H9 (cell line): ENCODE results near the gene OGA. TPM values are rescaled to one million over a fixed set of nuclear protein-coding genes. Genes with fewer than 3 reads are reported as not detected.

Experiments used
- DNase-seq: peaks from one replicate; pipeline ENCODE4 v3.0.0-alpha.2; 2017
- H2AFZ ChIP-seq: one replicate; pipeline ENCODE4 v1.6.1; 2013; ENCODE audit warnings: mild to moderate bottlenecking, low read length, control low read depth, moderate library complexity
- H2AK5ac ChIP-seq: 2 replicates; pipeline ENCODE4 v1.6.1; 2013; ENCODE audit warnings: low read length, control low read depth, mixed read lengths; ENCODE audit not compliant: insufficient read length
- H2BK120ac ChIP-seq: one replicate; pipeline ENCODE4 v1.6.1; 2013; ENCODE audit warnings: low read depth, mild to moderate bottlenecking, low read length, control low read depth, inconsistent platforms; ENCODE audit not compliant: poor library complexity, severe bottlenecking
- H2BK12ac ChIP-seq: 2 replicates; pipeline ENCODE4 v1.6.1; 2013; ENCODE audit warnings: low read length, control low read depth, mixed read lengths, low read depth; ENCODE audit not compliant: insufficient read length
- H2BK15ac ChIP-seq: 2 replicates; pipeline ENCODE4 v1.6.1; 2013; ENCODE audit warnings: low read depth, low read length, control low read depth
- H2BK20ac ChIP-seq: one replicate; pipeline ENCODE4 v1.6.1; 2013; ENCODE audit warnings: low read depth, mild to moderate bottlenecking, low read length, control low read depth, inconsistent platforms; ENCODE audit not compliant: poor library complexity, severe bottlenecking
- H2BK5ac ChIP-seq: 2 replicates; pipeline ENCODE4 v1.6.1; 2013; ENCODE audit warnings: low read length, control low read depth, mixed read lengths; ENCODE audit not compliant: insufficient read length
- H3K14ac ChIP-seq: 2 replicates; pipeline ENCODE4 v1.6.1; 2013; ENCODE audit warnings: low read length, control low read depth; ENCODE audit not compliant: insufficient read depth
- H3K18ac ChIP-seq: 2 replicates; pipeline ENCODE4 v1.6.1; 2013; ENCODE audit warnings: low read depth, mild to moderate bottlenecking, mixed read lengths, low read length, control low read depth; ENCODE audit not compliant: insufficient read length
- H3K23ac ChIP-seq: 2 replicates; pipeline ENCODE4 v1.6.1; 2013; ENCODE audit warnings: low read length, control low read depth, mixed read lengths, low read depth; ENCODE audit not compliant: insufficient read length
- H3K23me2 ChIP-seq: 2 replicates; pipeline ENCODE4 v1.6.1; 2013; ENCODE audit warnings: low read depth, mild to moderate bottlenecking, mixed read lengths, low read length, control low read depth; ENCODE audit not compliant: insufficient read length, poor library complexity, severe bottlenecking
- H3K27ac ChIP-seq: 2 replicates; pipeline ENCODE4 v1.5.1; 2013; ENCODE audit warnings: low read length, control low read depth, mixed read lengths, low read depth; ENCODE audit not compliant: insufficient read length
- H3K27me3 ChIP-seq: 2 replicates; pipeline ENCODE4 v1.6.1; 2013; ENCODE audit warnings: low read length, control low read depth, inconsistent platforms; ENCODE audit not compliant: insufficient read depth
- H3K4ac ChIP-seq: 2 replicates; pipeline ENCODE4 v1.6.1; 2013; ENCODE audit warnings: low read depth, mild to moderate bottlenecking, control low read depth, inconsistent platforms, low read length, moderate library complexity
- H3K4me1 ChIP-seq: 2 replicates; pipeline ENCODE4 v1.6.1; 2013; ENCODE audit warnings: low read length, control low read depth, inconsistent platforms; ENCODE audit not compliant: insufficient read depth
- H3K4me2 ChIP-seq: 2 replicates; pipeline ENCODE4 v1.6.1; 2013; ENCODE audit warnings: low read length, control low read depth, mixed read lengths; ENCODE audit not compliant: insufficient read length, insufficient read depth
- H3K56ac ChIP-seq: 2 replicates; pipeline ENCODE4 v1.6.1; 2013; ENCODE audit warnings: low read depth, mild to moderate bottlenecking, mixed read lengths, low read length, control low read depth; ENCODE audit not compliant: insufficient read length
- H3K79me1 ChIP-seq: 2 replicates; pipeline ENCODE4 v1.6.1; 2013; ENCODE audit warnings: low read depth, mild to moderate bottlenecking, moderate library complexity, low read length, control low read depth, inconsistent platforms; ENCODE audit not compliant: insufficient read depth, poor library complexity, severe bottlenecking
- H3K79me2 ChIP-seq: 2 replicates; pipeline ENCODE4 v1.6.1; 2013; ENCODE audit warnings: low read length, control low read depth, inconsistent platforms; ENCODE audit not compliant: insufficient read depth
- H3K9ac ChIP-seq: 2 replicates; pipeline ENCODE4 v1.6.1; 2013; ENCODE audit warnings: low read length, control low read depth, mixed read lengths; ENCODE audit not compliant: insufficient read length; ENCODE audit errors: extremely low read depth
- H3K9me3 ChIP-seq: one replicate; pipeline ENCODE4 v1.6.1; 2013; ENCODE audit warnings: low read depth, low read length, inconsistent platforms; ENCODE audit not compliant: control insufficient read depth
- H3T11ph ChIP-seq: one replicate; pipeline ENCODE4 v1.6.1; 2013; ENCODE audit warnings: mild to moderate bottlenecking, low read length, control low read depth, inconsistent platforms
- H4K20me1 ChIP-seq: one replicate; pipeline ENCODE4 v1.6.1; 2013; ENCODE audit not compliant: control insufficient read depth, insufficient read length, insufficient read depth
- H4K5ac ChIP-seq: 2 replicates; pipeline ENCODE4 v1.6.1; 2013; ENCODE audit warnings: low read depth, mild to moderate bottlenecking, mixed read lengths, low read length, control low read depth; ENCODE audit not compliant: insufficient read length
- H4K8ac ChIP-seq: replicated peaks from 2 replicates; pipeline ENCODE4 v1.6.1; 2013; ENCODE audit warnings: low read length, control low read depth, mixed read lengths, low read depth; ENCODE audit not compliant: insufficient read length
- H4K91ac ChIP-seq: 2 replicates; pipeline ENCODE4 v1.6.1; 2013; ENCODE audit warnings: low read depth, mild to moderate bottlenecking, moderate library complexity, mixed read lengths, low read length, control low read depth; ENCODE audit not compliant: insufficient read length
- H3K27ac Mint-ChIP-seq, 3 experiments: 2 replicates in 2 of 3; 3 replicates in 1 of 3; pipeline ENCODE4 v1.8.0; 2020 to 2021; ENCODE audit warnings: mixed read lengths in 3 of 3, mild to moderate bottlenecking in 1 of 3, moderate library complexity in 1 of 3
- H3K27me3 Mint-ChIP-seq: 2 replicates; pipeline ENCODE4 v1.8.0; 2021; ENCODE audit warnings: low read depth, mild to moderate bottlenecking, moderate library complexity, mixed read lengths
- H3K36me3 Mint-ChIP-seq, 3 experiments: 2 replicates in 2 of 3; 3 replicates in 1 of 3; pipeline ENCODE4 v1.8.0; 2020 to 2021; ENCODE audit warnings: low read depth in 3 of 3, mixed read lengths in 3 of 3; ENCODE audit not compliant: insufficient read depth in 1 of 3
- H3K4me1 Mint-ChIP-seq, 2 experiments: 2 replicates each; pipeline ENCODE4 v1.8.0; 2020; ENCODE audit warnings: mixed read lengths in 2 of 2
- H3K4me3 Mint-ChIP-seq, 2 experiments: 2 replicates in 1 of 2; 3 replicates in 1 of 2; pipeline ENCODE4 v1.8.0; 2020 to 2021; ENCODE audit warnings: mild to moderate bottlenecking in 2 of 2, mixed read lengths in 2 of 2, moderate library complexity in 1 of 2
- H3K9me3 Mint-ChIP-seq, 2 experiments: 2 replicates in 1 of 2; 3 replicates in 1 of 2; pipeline ENCODE4 v1.8.0; 2020; ENCODE audit warnings: mild to moderate bottlenecking in 2 of 2, mixed read lengths in 2 of 2, moderate library complexity in 1 of 2
- WGBS: extraction: QIAGEN DNeasy Blood & Tissue Kit; methylation state at CpG from one replicate; pipeline ENCODE4 v1.1.7; 2013; ENCODE audit warnings: missing lambda C conversion rate, low lambda C conversion rate, mixed read lengths; ENCODE audit not compliant: insufficient read length; ENCODE audit errors: extremely low coverage; 5-methylcytosine and 5-hydroxymethylcytosine counted together
- total RNA-seq: library from RNA; stranded (reverse); gene quantifications from 2 replicates; pipeline ENCODE4 v1.2.1, GENCODE V29; 2021
- TF ChIP-seq, protein P1 (sequence below): fragments of 200-600 bp; sonication (generic); conservative IDR thresholded peaks from 3 replicates; pipeline ENCODE4 v1.8.0; 2021; ENCODE audit warnings: antibody characterized with exemption, mild to moderate bottlenecking

Gene OGA
- total RNA-seq, 1 experiment from 2014 or later, result 125 TPM

DNA sequence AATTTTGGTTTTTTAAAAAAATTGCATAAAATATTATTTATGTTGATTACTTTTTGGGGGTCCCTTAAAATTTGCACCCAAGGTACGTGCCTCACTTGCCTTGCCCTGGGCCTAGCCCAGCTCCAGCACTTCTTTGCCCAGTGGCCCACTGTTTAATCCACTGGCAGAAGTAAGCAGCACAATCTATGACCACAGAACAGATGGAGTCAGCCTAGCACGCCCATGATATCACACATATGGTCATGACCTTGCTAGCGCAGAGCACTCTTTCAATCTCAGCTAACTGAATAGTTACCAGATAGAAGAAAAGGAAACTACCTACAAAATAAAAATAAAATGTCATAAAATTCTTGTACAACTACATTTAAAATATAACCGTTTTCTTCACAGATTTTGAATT is 5.6 kb downstream of the OGA start:
- Histone ChIP-seq H3K4me1 (peaks cover 4% of the 10 kb centered on the region; the same call in 1 of the 2 replicates), H2BK12ac (no peak overlapping the region), H3K79me2 (peaks cover 40% of the 10 kb centered on the region), H3K23me2 (peaks cover 12% of the 10 kb centered on the region), H2AK5ac (no peak overlapping the region), H3K4me2 (no peak overlapping the region), H4K8ac (no peak overlapping the region), H2BK120ac (no peak overlapping the region), H2AFZ (no peak overlapping the region), H2BK5ac (no peak overlapping the region), H4K20me1 (no peaks in the 10 kb centered on the region), H2BK20ac (no peak overlapping the region), H3T11ph (no peak overlapping the region), H3K14ac (no peak overlapping the region), H3K9me3 (no peaks in the 10 kb centered on the region), H3K79me1 (peaks cover 6% of the 10 kb centered on the region), H2BK15ac (no peak overlapping the region), H3K56ac (no peak overlapping the region), H3K9ac (no peak overlapping the region), H3K18ac (no peak overlapping the region), H3K4ac (no peak overlapping the region), H4K91ac (no peak overlapping the region), H3K27ac (no peak overlapping the region), H3K23ac (no peak overlapping the region), H3K27me3 (no peaks in the 10 kb centered on the region), H4K5ac (no peak overlapping the region)
- Mint-ChIP-seq H3K4me1 (peaks cover 20 to 24% of the 10 kb centered on the region in 2 experiments), H3K36me3 (peaks cover 25 to 62% (median 49%) of the 10 kb centered on the region in 3 experiments; a peak in 6 of 7 replicates), H3K27ac (no peak overlapping the region; a peak in 1 of 7 replicates), H3K27me3 (no peaks in the 10 kb centered on the region), H3K9me3 (no peaks in the 10 kb centered on the region), H3K4me3 (no peak overlapping the region)
- DNase-seq, result no peak
- WGBS, result no CpG with 5 or more reads among the region's 4 CpGs
- TF ChIP-seq, protein P1, sequence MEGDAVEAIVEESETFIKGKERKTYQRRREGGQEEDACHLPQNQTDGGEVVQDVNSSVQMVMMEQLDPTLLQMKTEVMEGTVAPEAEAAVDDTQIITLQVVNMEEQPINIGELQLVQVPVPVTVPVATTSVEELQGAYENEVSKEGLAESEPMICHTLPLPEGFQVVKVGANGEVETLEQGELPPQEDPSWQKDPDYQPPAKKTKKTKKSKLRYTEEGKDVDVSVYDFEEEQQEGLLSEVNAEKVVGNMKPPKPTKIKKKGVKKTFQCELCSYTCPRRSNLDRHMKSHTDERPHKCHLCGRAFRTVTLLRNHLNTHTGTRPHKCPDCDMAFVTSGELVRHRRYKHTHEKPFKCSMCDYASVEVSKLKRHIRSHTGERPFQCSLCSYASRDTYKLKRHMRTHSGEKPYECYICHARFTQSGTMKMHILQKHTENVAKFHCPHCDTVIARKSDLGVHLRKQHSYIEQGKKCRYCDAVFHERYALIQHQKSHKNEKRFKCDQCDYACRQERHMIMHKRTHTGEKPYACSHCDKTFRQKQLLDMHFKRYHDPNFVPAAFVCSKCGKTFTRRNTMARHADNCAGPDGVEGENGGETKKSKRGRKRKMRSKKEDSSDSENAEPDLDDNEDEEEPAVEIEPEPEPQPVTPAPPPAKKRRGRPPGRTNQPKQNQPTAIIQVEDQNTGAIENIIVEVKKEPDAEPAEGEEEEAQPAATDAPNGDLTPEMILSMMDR, result no peak
